Activated CD8-positive, alpha-beta memory T cell treated with anti-CD3 and anti-CD28 coated beads, Interleukin-2, amount 10 ng/mL, durations not matched to agents 7 days and 5 days (primary cell): ENCODE results near the gene LDLR. TPM values are rescaled to one million over a fixed set of nuclear protein-coding genes. Genes with fewer than 3 reads are reported as not detected.
"Not testable (repeated sequence)": the region's sequence is repeated elsewhere in the genome, so short reads cannot be mapped to it uniquely, and the experiment has no call there.

ENCODE experiments used
- ATAC-seq: fragments of 150-1000 bp; cut with Tn5 transposase; one replicate; pipeline ENCODE4 v1.10.0; 2021; ENCODE audit warnings: moderate library complexity
- CTCF ChIA-PET: fragments of 350-600 bp; sonication (Branson Sonifier 250); formaldehyde crosslinking; loops from one replicate; lab custom pipeline; 2021; ENCODE audit warnings: antibody characterized with exemption; lab: Charles Lee
- DNase-seq: peaks from one replicate; pipeline ENCODE4 v3.0.0-alpha.2; 2020
- H3K27ac Mint-ChIP-seq: one replicate; pipeline ENCODE4 v1.8.0; 2021; ENCODE audit warnings: mild to moderate bottlenecking, mixed read lengths
- H3K27me3 Mint-ChIP-seq: one replicate; pipeline ENCODE4 v1.8.0; 2021; ENCODE audit warnings: mixed read lengths
- H3K36me3 Mint-ChIP-seq: one replicate; pipeline ENCODE4 v1.8.0; 2021; ENCODE audit warnings: mild to moderate bottlenecking, mixed read lengths
- H3K4me1 Mint-ChIP-seq: one replicate; pipeline ENCODE4 v1.8.0; 2021; ENCODE audit warnings: mixed read lengths
- H3K4me3 Mint-ChIP-seq: one replicate; pipeline ENCODE4 v1.8.0; 2021; ENCODE audit warnings: mild to moderate bottlenecking, moderate library complexity, mixed read lengths
- H3K9me3 Mint-ChIP-seq: one replicate; pipeline ENCODE4 v1.8.0; 2022; ENCODE audit warnings: low read depth, mixed read lengths
- microRNA-seq: library from miRNA; unstranded; fragments of <30 nt; microRNA quantifications from one replicate; pipeline ENCODE4 v1.2.0, GENCODE V29; 2022
- total RNA-seq, 2 experiments: library from RNA; stranded (reverse); gene quantifications; one replicate each; pipeline ENCODE4 v1.2.3, GENCODE V29; 2021

The LDLR gene
- total RNA-seq, 2 experiments from 2014 or later = 118 to 141 TPM

GRCh38 chr19:11179716-11180297, 90.5 kb downstream of the LDLR start:
- H3K27ac Mint-ChIP-seq = no peak overlapping the region
- DNase-seq (no peak), ATAC-seq (no peak)
- H3K36me3 Mint-ChIP-seq = no peaks in the 10 kb centered on the region
- peaks cover 3% of the 10 kb centered on the region for H3K27me3 Mint-ChIP-seq
- no peak overlapping the region for H3K4me3 Mint-ChIP-seq
- CTCF ChIA-PET = interaction anchor here (1.2 kb wide), 1 partner anchor 15 kb away, joined by 3 read pairs; no protein-coding TSS in a partner anchor
- H3K4me1 Mint-ChIP-seq = peaks cover 7% of the 10 kb centered on the region
- no peaks in the 10 kb centered on the region for H3K9me3 Mint-ChIP-seq

- CTCF ChIA-PET = interaction anchor here (1.2 kb wide), 1 partner anchor 16 kb away, joined by 3 read pairs; no protein-coding TSS in a partner anchor
Observed at GRCh38 chr19:11180346-11180745, 91.1 kb downstream of the LDLR start.

GRCh38 chr19:11180975-11181374, 91.7 kb downstream of the LDLR start:
- not testable (repeated sequence) for H3K36me3 Mint-ChIP-seq, DNase-seq, ATAC-seq, H3K27ac Mint-ChIP-seq, H3K9me3 Mint-ChIP-seq, H3K27me3 Mint-ChIP-seq, H3K4me1 Mint-ChIP-seq, H3K4me3 Mint-ChIP-seq
- CTCF ChIA-PET = interaction anchor here (0.6 to 1.2 kb wide), 2 partner anchors 17 to 355 kb away, joined by 3 read pairs; no protein-coding TSS in a partner anchor

More at GRCh38 chr19:11180346-11180745, 91.1 kb downstream of the LDLR start:
- H3K4me3 Mint-ChIP-seq = no peak overlapping the region
- no peaks in the 10 kb centered on the region for H3K36me3 Mint-ChIP-seq
- DNase-seq (no peak), ATAC-seq (no peak)
- H3K27me3 Mint-ChIP-seq = peaks cover 3% of the 10 kb centered on the region
- peaks cover 7% of the 10 kb centered on the region for H3K4me1 Mint-ChIP-seq
- no peaks in the 10 kb centered on the region for H3K9me3 Mint-ChIP-seq
- H3K27ac Mint-ChIP-seq = no peak overlapping the region

GRCh38 chr19:11181488-11181887, 92.2 kb downstream of the LDLR start:
- no peaks in the 10 kb centered on the region for H3K36me3 Mint-ChIP-seq
- CTCF ChIA-PET = no interaction called here
- H3K4me1 Mint-ChIP-seq = peaks cover 7% of the 10 kb centered on the region
- H3K27me3 Mint-ChIP-seq = peaks cover 3% of the 10 kb centered on the region
- no peaks in the 10 kb centered on the region for H3K9me3 Mint-ChIP-seq
- DNase-seq (no peak), ATAC-seq (no peak)
- no peak overlapping the region for H3K27ac Mint-ChIP-seq
- H3K4me3 Mint-ChIP-seq = no peak overlapping the region

Small RNAs within 50 kb of the gene (microRNA-seq; reads per million reads assigned to microRNA genes)
- gene MIR6886 = not detected

Other genes with a start within 250 kb of the LDLR start
- gene C19orf38, start 241.0 kb upstream of the LDLR start, total RNA-seq = 1 to 10 TPM; 1.2 to 1.7 TPM
- gene CARM1, start 217.9 kb upstream of the LDLR start, total RNA-seq = 10 to 100 TPM; 38.5 to 48.1 TPM
- 10 to 100 TPM; 21.7 to 27.3 TPM for gene YIPF2, start 160.8 kb upstream of the LDLR start, total RNA-seq
- 10 to 100 TPM; 25.2 to 28.5 TPM for gene TIMM29, start 160.7 kb upstream of the LDLR start, total RNA-seq
- gene SMARCA4, start 128.4 kb upstream of the LDLR start, total RNA-seq = 100 to 1,000 TPM; 107 to 114 TPM
- gene SPC24, start 66.3 kb downstream of the LDLR start, total RNA-seq = 10 to 100 TPM; 62.8 to 85.5 TPM
- gene KANK2, start 108.1 kb downstream of the LDLR start, total RNA-seq = 1 to 10 TPM; 1.8 to 2.3 TPM
- gene ANGPTL8, start 150.2 kb downstream of the LDLR start, total RNA-seq = not detected
- under 1 TPM; 0.58 to 0.70 TPM for gene DOCK6, start 173.1 kb downstream of the LDLR start, total RNA-seq
- gene TSPAN16, start 206.7 kb downstream of the LDLR start, total RNA-seq = not detected